ENCODE data around the gene CAMTA1. TPM values are rescaled to one million over a fixed set of nuclear protein-coding genes. Genes with fewer than 3 reads are reported as not detected.

The CAMTA1 gene
- total and polyA plus RNA-seq, 2 experiments from 2014 or later: 89.0 to 145 TPM

- H3K27me3 ChIP-seq: no peaks in the 10 kb centered on the region
- no peaks in the 10 kb centered on the region for H3K9me3 ChIP-seq (ENCODE audit: low read depth)
- no peaks in the 10 kb centered on the region for H3K4me1 ChIP-seq (ENCODE audit: insufficient read depth)
- DNase-seq (ENCODE audit: low spot score): peak; percentile 39
- H3K36me3 ChIP-seq (replicated peaks; ENCODE audit: insufficient read depth, low read depth): no peaks in the 10 kb centered on the region
- H3K4me3 ChIP-seq: no peak overlapping the region
- TF ChIP-seq EZH2 (IDR thresholded peaks at IDR 0.05; ENCODE audit: borderline replicate concordance): no peak
- peak; percentile 12 for TF ChIP-seq CTCF (IDR thresholded peaks at IDR 0.05; ENCODE audit: poor library complexity)
- no peak overlapping the region for H3K4me2 ChIP-seq
- H3K27ac ChIP-seq: no peak overlapping the region
- H2AFZ ChIP-seq: no peak overlapping the region
- H3K9me2 ChIP-seq (replicated peaks; ENCODE audit: insufficient read depth): no peaks in the 10 kb centered on the region
- 76% methylated on average over 5 of the region's 5 CpGs for WGBS (ENCODE audit: low lambda C conversion rate, missing lambda C conversion rate)
- no peaks in the 10 kb centered on the region for H3K79me2 ChIP-seq
- no peaks in the 10 kb centered on the region for H4K20me1 ChIP-seq (ENCODE audit: insufficient read depth, poor library complexity, severe bottlenecking)
Measured at GRCh38 chr1:7366955-7367665, 581.9 kb downstream of the CAMTA1 start.

GRCh38 chr1:7369866-7370265, 584.6 kb downstream of the CAMTA1 start:
- DNase-seq (ENCODE audit: low spot score): no peak
- Histone ChIP-seq H3K9me2 (replicated peaks; ENCODE audit: insufficient read depth) (no peaks in the 10 kb centered on the region), H3K79me2 (no peaks in the 10 kb centered on the region), H3K36me3 (replicated peaks; ENCODE audit: insufficient read depth, low read depth) (no peaks in the 10 kb centered on the region), H3K27ac (no peak overlapping the region), H3K4me3 (no peak overlapping the region), H2AFZ (no peak overlapping the region), H3K4me2 (no peak overlapping the region), H3K4me1 (ENCODE audit: insufficient read depth) (no peaks in the 10 kb centered on the region), H3K9me3 (ENCODE audit: low read depth) (no peaks in the 10 kb centered on the region), H4K20me1 (ENCODE audit: insufficient read depth, poor library complexity, severe bottlenecking) (no peaks in the 10 kb centered on the region), H3K27me3 (no peaks in the 10 kb centered on the region)
- no peak for TF ChIP-seq EZH2 (IDR thresholded peaks at IDR 0.05; ENCODE audit: borderline replicate concordance)
- no peak for TF ChIP-seq CTCF (IDR thresholded peaks at IDR 0.05; ENCODE audit: poor library complexity)
- no peak for TF ChIP-seq EZH2phosphoT487 (IDR thresholded peaks at IDR 0.05; ENCODE audit: low read depth, severe bottlenecking, unreplicated experiment)
- WGBS (ENCODE audit: low lambda C conversion rate, missing lambda C conversion rate): 87% methylated on average over 8 of the region's 8 CpGs

GRCh38 chr1:7371926-7372325, 586.7 kb downstream of the CAMTA1 start:
- no peaks in the 10 kb centered on the region for H3K27me3 ChIP-seq
- H3K9me3 ChIP-seq (ENCODE audit: low read depth): no peaks in the 10 kb centered on the region
- no peak overlapping the region for H3K4me3 ChIP-seq
- no peak overlapping the region for H2AFZ ChIP-seq
- no peaks in the 10 kb centered on the region for H3K79me2 ChIP-seq
- no peaks in the 10 kb centered on the region for H4K20me1 ChIP-seq (ENCODE audit: insufficient read depth, poor library complexity, severe bottlenecking)
- H3K9me2 ChIP-seq (replicated peaks; ENCODE audit: insufficient read depth): no peaks in the 10 kb centered on the region
- TF ChIP-seq CTCF (IDR thresholded peaks at IDR 0.05; ENCODE audit: poor library complexity) (no peak), EZH2phosphoT487 (IDR thresholded peaks at IDR 0.05; ENCODE audit: low read depth, severe bottlenecking, unreplicated experiment) (no peak), EZH2 (IDR thresholded peaks at IDR 0.05; ENCODE audit: borderline replicate concordance) (no peak)
- H3K36me3 ChIP-seq (replicated peaks; ENCODE audit: insufficient read depth, low read depth): no peaks in the 10 kb centered on the region
- H3K4me1 ChIP-seq (ENCODE audit: insufficient read depth): no peaks in the 10 kb centered on the region
- H3K4me2 ChIP-seq: no peak overlapping the region
- 82% methylated on average over 6 of the region's 6 CpGs for WGBS (ENCODE audit: low lambda C conversion rate, missing lambda C conversion rate)
- no peak for DNase-seq (ENCODE audit: low spot score)
- no peak overlapping the region for H3K27ac ChIP-seq

Measured in hepatocyte (in vitro differentiated cells).